Epithelial cell of esophagus (primary cell): ENCODE data around the gene ASB13.

Source experiments
- DNase-seq: peaks from one replicate; pipeline ENCODE4 v3.0.0; 2010; ENCODE audit warnings: low read depth
- H3K4me3 ChIP-seq: 2 replicates; pipeline ENCODE4 v1.5.1; 2011; ENCODE audit warnings: mild to moderate bottlenecking, low read length, control low read depth
- CTCF ChIP-seq: IDR thresholded peaks from 2 replicates; pipeline ENCODE4 v1.5.1; 2011; ENCODE audit warnings: low read depth, mild to moderate bottlenecking, low read length, control low read depth, inconsistent platforms; ENCODE audit not compliant: insufficient read depth; ENCODE audit errors: missing control alignments

ASB13 gene

DNA sequence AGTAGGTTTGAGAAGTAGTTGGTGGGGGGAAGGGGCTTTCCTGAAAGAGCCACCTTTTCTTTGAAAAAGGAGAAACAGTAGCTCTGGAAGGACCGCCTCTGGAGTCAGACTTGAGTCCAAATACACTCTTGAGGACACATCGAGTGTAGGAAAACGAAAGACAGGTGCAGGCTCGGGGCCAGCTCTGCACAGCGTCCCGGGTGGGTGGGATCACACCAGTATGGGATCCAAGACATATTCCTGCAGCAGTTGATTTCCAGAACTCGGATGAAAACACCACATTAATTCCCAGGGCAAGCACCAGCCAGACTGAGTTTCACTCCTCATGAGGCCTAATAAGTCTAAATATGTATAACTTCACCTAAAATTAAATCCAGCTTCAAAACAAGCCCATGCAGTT lies 61.4 kb downstream of the ASB13 start:
- TF ChIP-seq CTCF = no peak
- H3K4me3 ChIP-seq = no peak overlapping the region
- DNase-seq = no peak

- DNase-seq = no peak
- no peak overlapping the region for H3K4me3 ChIP-seq
Measured at GRCh38 chr10:5604236-5604925, 62.0 kb downstream of the ASB13 start.

DNA sequence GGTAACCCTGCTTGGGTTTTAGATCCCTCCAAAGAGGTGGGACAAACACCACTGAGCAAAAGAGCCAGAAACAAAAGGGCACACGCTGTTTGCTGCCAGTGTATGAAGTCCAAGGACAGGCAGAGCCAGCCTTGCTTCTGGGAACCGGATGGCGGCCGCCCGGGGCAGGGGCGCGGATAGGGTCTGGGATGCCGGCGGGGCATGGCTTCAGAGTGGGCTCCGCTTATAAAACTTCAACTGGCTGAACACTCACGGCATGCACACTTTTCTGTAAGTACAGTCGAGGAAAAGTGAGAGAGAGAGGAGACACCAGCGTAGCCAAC lies 62.6 kb downstream of the ASB13 start:
- DNase-seq = no peak
- TF ChIP-seq CTCF = no peak
- H3K4me3 ChIP-seq = no peak overlapping the region

More at GRCh38 chr10:5604236-5604925, 62.0 kb downstream of the ASB13 start:
- no peak for TF ChIP-seq CTCF

DNA sequence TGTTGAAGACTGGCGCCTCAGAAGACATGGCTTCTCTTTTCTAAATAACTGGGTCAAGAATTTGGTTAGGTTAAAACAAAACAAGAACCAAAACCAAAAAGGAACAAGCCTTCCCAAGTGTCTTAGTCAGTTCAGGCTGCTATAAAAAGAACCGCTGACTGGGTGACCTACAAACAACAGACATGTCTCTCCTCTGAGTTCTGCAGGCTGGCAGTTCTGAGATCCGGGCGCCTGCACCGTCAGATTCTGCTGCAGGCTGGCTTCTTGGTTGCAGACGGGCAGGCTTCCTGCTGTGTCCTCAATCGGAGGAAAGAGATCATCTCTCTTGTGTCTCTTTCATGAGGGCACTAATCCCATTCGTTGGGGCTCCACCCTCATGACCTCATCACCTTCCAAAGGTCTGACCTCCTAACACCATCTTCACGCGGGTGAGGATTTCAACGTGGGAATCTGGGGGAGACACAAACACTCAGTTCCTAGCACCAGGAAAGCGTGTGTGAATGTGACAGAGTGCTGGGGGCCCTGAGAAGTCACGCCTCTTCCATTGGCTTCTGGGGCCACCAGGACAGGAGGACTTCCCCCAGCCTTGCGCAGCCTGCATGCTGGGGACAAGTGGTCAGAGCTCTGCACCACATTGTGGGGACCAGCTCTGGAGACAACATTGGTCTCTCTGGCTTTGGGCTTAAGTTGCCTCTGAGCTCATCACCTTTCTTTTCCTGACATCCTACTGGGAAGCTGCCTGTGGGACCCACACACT lies 63.1 kb downstream of the ASB13 start:
- DNase-seq = no peak
- no peak for TF ChIP-seq CTCF
- H3K4me3 ChIP-seq = no peak overlapping the region

- no peak overlapping the region for H3K4me3 ChIP-seq
- TF ChIP-seq CTCF = no peak
- DNase-seq = no peak
Measured at GRCh38 chr10:5601826-5602495, 64.4 kb downstream of the ASB13 start.

GRCh38 chr10:5600908-5601307 lies 65.5 kb downstream of the ASB13 start:
- no peak for TF ChIP-seq CTCF
- DNase-seq = no peak
- no peak overlapping the region for H3K4me3 ChIP-seq
